Stimulated activated naive CD8-positive, alpha-beta T cell treated with anti-CD3 and anti-CD28 coated beads, Interleukin-15, Interleukin-2, amounts not matched to agents 100 ng/mL and 50 ng/mL, for 24 hours (primary cell): Measurements from ENCODE around the gene CRHR2.

Experiments
- H3K27ac Mint-ChIP-seq: one replicate; pipeline ENCODE4 v1.8.0; 2021; ENCODE audit warnings: mild to moderate bottlenecking, mixed read lengths
- H3K27me3 Mint-ChIP-seq: one replicate; pipeline ENCODE4 v1.8.0; 2021; ENCODE audit warnings: mixed read lengths
- H3K36me3 Mint-ChIP-seq: one replicate; pipeline ENCODE4 v1.8.0; 2021; ENCODE audit warnings: low read depth, mixed read lengths
- H3K4me1 Mint-ChIP-seq: one replicate; pipeline ENCODE4 v1.8.0; 2021; ENCODE audit warnings: low read depth, mixed read lengths
- H3K4me3 Mint-ChIP-seq: one replicate; pipeline ENCODE4 v1.8.0; 2021; ENCODE audit warnings: mild to moderate bottlenecking, mixed read lengths
- H3K9me3 Mint-ChIP-seq: one replicate; pipeline ENCODE4 v1.8.0; 2021; ENCODE audit warnings: mixed read lengths

The CRHR2 gene

GRCh38 chr7:30658479-30659074 lies 23.7 kb downstream of the CRHR2 start:
- Mint-ChIP-seq H3K4me3 (no peak overlapping the region), H3K27ac (no peak overlapping the region), H3K27me3 (no peaks in the 10 kb centered on the region), H3K9me3 (no peaks in the 10 kb centered on the region), H3K4me1 (no peaks in the 10 kb centered on the region), H3K36me3 (no peaks in the 10 kb centered on the region)

GRCh38 chr7:30657131-30657530 lies 25.1 kb downstream of the CRHR2 start:
- H3K9me3 Mint-ChIP-seq: no peaks in the 10 kb centered on the region
- H3K27me3 Mint-ChIP-seq: no peaks in the 10 kb centered on the region
- H3K36me3 Mint-ChIP-seq: no peaks in the 10 kb centered on the region
- no peak overlapping the region for H3K4me3 Mint-ChIP-seq
- H3K4me1 Mint-ChIP-seq: no peaks in the 10 kb centered on the region
- no peak overlapping the region for H3K27ac Mint-ChIP-seq

GRCh38 chr7:30656006-30656957 lies 26.0 kb downstream of the CRHR2 start:
- Mint-ChIP-seq H3K27ac (no peak overlapping the region), H3K9me3 (no peaks in the 10 kb centered on the region), H3K27me3 (no peaks in the 10 kb centered on the region)

GRCh38 chr7:30655096-30655970 lies 26.9 kb downstream of the CRHR2 start:
- no peaks in the 10 kb centered on the region for H3K9me3 Mint-ChIP-seq
- H3K4me1 Mint-ChIP-seq: no peaks in the 10 kb centered on the region
- H3K27me3 Mint-ChIP-seq: no peaks in the 10 kb centered on the region
- H3K27ac Mint-ChIP-seq: no peak overlapping the region
- no peak overlapping the region for H3K4me3 Mint-ChIP-seq
- H3K36me3 Mint-ChIP-seq: no peaks in the 10 kb centered on the region

More at GRCh38 chr7:30656006-30656957, 26.0 kb downstream of the CRHR2 start:
- Mint-ChIP-seq H3K36me3 (no peaks in the 10 kb centered on the region), H3K4me1 (no peaks in the 10 kb centered on the region), H3K4me3 (no peak overlapping the region)

- Mint-ChIP-seq H3K4me1 (no peaks in the 10 kb centered on the region), H3K9me3 (no peaks in the 10 kb centered on the region), H3K4me3 (no peak overlapping the region), H3K27ac (no peak overlapping the region), H3K27me3 (no peaks in the 10 kb centered on the region), H3K36me3 (no peaks in the 10 kb centered on the region)
Measured at GRCh38 chr7:30654296-30655090, 27.8 kb downstream of the CRHR2 start.

- no peaks in the 10 kb centered on the region for H3K36me3 Mint-ChIP-seq
- no peak overlapping the region for H3K27ac Mint-ChIP-seq
- H3K4me3 Mint-ChIP-seq: no peak overlapping the region
- no peaks in the 10 kb centered on the region for H3K9me3 Mint-ChIP-seq
- no peaks in the 10 kb centered on the region for H3K4me1 Mint-ChIP-seq
- no peaks in the 10 kb centered on the region for H3K27me3 Mint-ChIP-seq
Measured at GRCh38 chr7:30652698-30653641, 29.3 kb downstream of the CRHR2 start.

GRCh38 chr7:30652132-30652531 lies 30.1 kb downstream of the CRHR2 start:
- no peak overlapping the region for H3K4me3 Mint-ChIP-seq
- no peaks in the 10 kb centered on the region for H3K36me3 Mint-ChIP-seq
- H3K9me3 Mint-ChIP-seq: no peaks in the 10 kb centered on the region
- H3K27ac Mint-ChIP-seq: no peak overlapping the region
- H3K27me3 Mint-ChIP-seq: no peaks in the 10 kb centered on the region
- no peaks in the 10 kb centered on the region for H3K4me1 Mint-ChIP-seq

GRCh38 chr7:30650421-30650808 lies 31.8 kb downstream of the CRHR2 start:
- Mint-ChIP-seq H3K4me1 (no peaks in the 10 kb centered on the region), H3K9me3 (no peaks in the 10 kb centered on the region), H3K27me3 (no peaks in the 10 kb centered on the region), H3K27ac (no peak overlapping the region), H3K36me3 (peaks cover 3% of the 10 kb centered on the region), H3K4me3 (no peak overlapping the region)

- Mint-ChIP-seq H3K9me3 (no peaks in the 10 kb centered on the region), H3K27me3 (no peaks in the 10 kb centered on the region), H3K4me1 (no peaks in the 10 kb centered on the region), H3K36me3 (peaks cover 9% of the 10 kb centered on the region), H3K27ac (no peak overlapping the region), H3K4me3 (no peak overlapping the region)
Measured at GRCh38 chr7:30649717-30650420, 32.4 kb downstream of the CRHR2 start.

GRCh38 chr7:30648744-30649540 lies 33.3 kb downstream of the CRHR2 start:
- no peaks in the 10 kb centered on the region for H3K9me3 Mint-ChIP-seq
- H3K36me3 Mint-ChIP-seq: peaks cover 15% of the 10 kb centered on the region
- no peak overlapping the region for H3K4me3 Mint-ChIP-seq
- no peak overlapping the region for H3K27ac Mint-ChIP-seq
- H3K27me3 Mint-ChIP-seq: no peaks in the 10 kb centered on the region
- no peaks in the 10 kb centered on the region for H3K4me1 Mint-ChIP-seq

GRCh38 chr7:30647589-30648364 lies 34.5 kb downstream of the CRHR2 start:
- Mint-ChIP-seq H3K36me3 (peaks cover 18% of the 10 kb centered on the region), H3K4me3 (no peak overlapping the region), H3K27ac (no peak overlapping the region), H3K4me1 (no peaks in the 10 kb centered on the region), H3K9me3 (no peaks in the 10 kb centered on the region), H3K27me3 (no peaks in the 10 kb centered on the region)

GRCh38 chr7:30646154-30646553 lies 36.1 kb downstream of the CRHR2 start:
- H3K36me3 Mint-ChIP-seq: peaks cover 21% of the 10 kb centered on the region
- no peaks in the 10 kb centered on the region for H3K27me3 Mint-ChIP-seq
- no peaks in the 10 kb centered on the region for H3K9me3 Mint-ChIP-seq
- no peak overlapping the region for H3K27ac Mint-ChIP-seq
- H3K4me3 Mint-ChIP-seq: no peak overlapping the region
- no peaks in the 10 kb centered on the region for H3K4me1 Mint-ChIP-seq
